COLO829 (cell line): ENCODE measurements around the gene KCNQ1.
A peak's percentile ranks its signal among the peaks of the same experiment; 100 is the strongest.

Source experiments
- DNase-seq: peaks from one replicate; pipeline ENCODE4 v3.0.0; 2012; ENCODE audit warnings: low spot score

The KCNQ1 gene

GRCh38 chr11:2825889-2826678, 381.3 kb downstream of the KCNQ1 start:
- DNase-seq: no peak

GRCh38 chr11:2826679-2827056, 381.9 kb downstream of the KCNQ1 start:
- DNase-seq: no peak

- DNase-seq: no peak
These were observed 382.4 kb downstream of the KCNQ1 start for GRCh38 chr11:2827256-2827655.

GRCh38 chr11:2827792-2828191, 383.0 kb downstream of the KCNQ1 start:
- no peak for DNase-seq

- no peak for DNase-seq
These were observed 383.9 kb downstream of the KCNQ1 start for GRCh38 chr11:2828585-2829330.

- DNase-seq: no peak
These were observed 385.4 kb downstream of the KCNQ1 start for GRCh38 chr11:2830030-2830812.

- no peak for DNase-seq
These were observed 386.1 kb downstream of the KCNQ1 start for GRCh38 chr11:2830886-2831285.

GRCh38 chr11:2831781-2832532, 387.1 kb downstream of the KCNQ1 start:
- DNase-seq: no peak

- no peak for DNase-seq
These were observed 387.8 kb downstream of the KCNQ1 start for GRCh38 chr11:2832533-2833020.

GRCh38 chr11:2833051-2833715, 388.4 kb downstream of the KCNQ1 start:
- no peak for DNase-seq

- DNase-seq: no peak
These were observed 389.1 kb downstream of the KCNQ1 start for GRCh38 chr11:2833716-2834502.

- no peak for DNase-seq
These were observed 389.9 kb downstream of the KCNQ1 start for GRCh38 chr11:2834503-2835273.

GRCh38 chr11:2835296-2835695, 390.5 kb downstream of the KCNQ1 start:
- DNase-seq: no peak

GRCh38 chr11:2835751-2836150, 390.9 kb downstream of the KCNQ1 start:
- no peak for DNase-seq

- no peak for DNase-seq
These were observed 391.7 kb downstream of the KCNQ1 start for GRCh38 chr11:2836315-2837095.

GRCh38 chr11:2837096-2837601, 392.3 kb downstream of the KCNQ1 start:
- peak; percentile 35 for DNase-seq

- no peak for DNase-seq
These were observed 392.8 kb downstream of the KCNQ1 start for GRCh38 chr11:2837651-2838050.

- no peak for DNase-seq
These were observed 393.3 kb downstream of the KCNQ1 start for GRCh38 chr11:2838091-2838490.
